ENCODE data around the gene REEP5. TPM values are rescaled to one million over a fixed set of nuclear protein-coding genes. Genes with fewer than 3 reads are reported as not detected.
A peak's percentile ranks its signal among the peaks of the same experiment; 100 is the strongest.

The REEP5 gene
- total RNA-seq, 1 experiment from 2014 or later, result 50.5 TPM

- no TSS peak for BruUV-seq (replicated peaks)
- Histone ChIP-seq H3K27me3 (replicated peaks; ENCODE audit: insufficient read depth, low read depth, low read length, poor library complexity) (no peaks in the 10 kb centered on the region), H3K27ac (ENCODE audit: low read depth, low read length, poor library complexity, severe bottlenecking) (no peak overlapping the region), H3K4me1 (ENCODE audit: insufficient read depth, low read length, poor library complexity, severe bottlenecking) (no peaks in the 10 kb centered on the region), H3K4me3 (ENCODE audit: low read depth, low read length, poor library complexity, severe bottlenecking) (no peak overlapping the region), H3K9me3 (ENCODE audit: low read depth, low read length, poor library complexity, severe bottlenecking) (no peaks in the 10 kb centered on the region), H3K36me3 (ENCODE audit: insufficient read depth, low read length, poor library complexity, severe bottlenecking) (no peaks in the 10 kb centered on the region)
- ChIA-PET CTCF (no interaction called here), POLR2A (ENCODE audit: low non-redundant PET) (no interaction called here)
- TF ChIP-seq EZH2 (IDR thresholded peaks at IDR 0.05; ENCODE audit: borderline replicate concordance, low read depth, low read length, poor library complexity, severe bottlenecking), result no peak
- no peak for TF ChIP-seq CTCF (conservative IDR thresholded peaks at IDR 0.05; ENCODE audit: low read depth, low read length)
- intact Hi-C loops (cut with micrococcal nuclease; ENCODE audit: unreplicated experiment), result no loop called here
- no peak for DNase-seq (ENCODE audit: low spot score)
These were observed 11.1 kb upstream of the REEP5 start for GRCh38 chr5:112933105-112933504.

GRCh38 chr5:112931473-112931872 is 9.4 kb upstream of the REEP5 start:
- peak; percentile 21 for DNase-seq (ENCODE audit: low spot score)
- ChIA-PET CTCF (no interaction called here), POLR2A (ENCODE audit: low non-redundant PET) (no interaction called here)
- Histone ChIP-seq H3K4me3 (ENCODE audit: low read depth, low read length, poor library complexity, severe bottlenecking) (no peak overlapping the region), H3K4me1 (ENCODE audit: insufficient read depth, low read length, poor library complexity, severe bottlenecking) (no peaks in the 10 kb centered on the region), H3K36me3 (ENCODE audit: insufficient read depth, low read length, poor library complexity, severe bottlenecking) (no peaks in the 10 kb centered on the region), H3K27me3 (replicated peaks; ENCODE audit: insufficient read depth, low read depth, low read length, poor library complexity) (no peaks in the 10 kb centered on the region), H3K27ac (ENCODE audit: low read depth, low read length, poor library complexity, severe bottlenecking) (no peak overlapping the region), H3K9me3 (ENCODE audit: low read depth, low read length, poor library complexity, severe bottlenecking) (no peaks in the 10 kb centered on the region)
- BruUV-seq (replicated peaks), result no TSS peak
- intact Hi-C loops (cut with micrococcal nuclease; ENCODE audit: unreplicated experiment), result no loop called here
- TF ChIP-seq EZH2 (IDR thresholded peaks at IDR 0.05; ENCODE audit: borderline replicate concordance, low read depth, low read length, poor library complexity, severe bottlenecking) (no peak), CTCF (conservative IDR thresholded peaks at IDR 0.05; ENCODE audit: low read depth, low read length) (no peak)

- ChIA-PET CTCF (no interaction called here), POLR2A (ENCODE audit: low non-redundant PET) (no interaction called here)
- intact Hi-C loops (cut with micrococcal nuclease; ENCODE audit: unreplicated experiment), result no loop called here
- no peak overlapping the region for H3K4me3 ChIP-seq (ENCODE audit: low read depth, low read length, poor library complexity, severe bottlenecking)
- H3K36me3 ChIP-seq (ENCODE audit: insufficient read depth, low read length, poor library complexity, severe bottlenecking), result no peaks in the 10 kb centered on the region
- BruUV-seq (replicated peaks), result no TSS peak
- H3K4me1 ChIP-seq (ENCODE audit: insufficient read depth, low read length, poor library complexity, severe bottlenecking), result no peaks in the 10 kb centered on the region
- TF ChIP-seq EZH2 (IDR thresholded peaks at IDR 0.05; ENCODE audit: borderline replicate concordance, low read depth, low read length, poor library complexity, severe bottlenecking) (no peak), CTCF (conservative IDR thresholded peaks at IDR 0.05; ENCODE audit: low read depth, low read length) (no peak)
- H3K9me3 ChIP-seq (ENCODE audit: low read depth, low read length, poor library complexity, severe bottlenecking), result no peaks in the 10 kb centered on the region
- no peak for DNase-seq (ENCODE audit: low spot score)
- H3K27ac ChIP-seq (ENCODE audit: low read depth, low read length, poor library complexity, severe bottlenecking), result no peak overlapping the region
- H3K27me3 ChIP-seq (replicated peaks; ENCODE audit: insufficient read depth, low read depth, low read length, poor library complexity), result no peaks in the 10 kb centered on the region
These were observed 8.0 kb upstream of the REEP5 start for GRCh38 chr5:112930082-112930344.
